Measurements from ENCODE around the gene SLC30A4. TPM values are rescaled to one million over a fixed set of nuclear protein-coding genes. Genes with fewer than 3 reads are reported as not detected.
A peak's percentile ranks its signal among the peaks of the same experiment; 100 is the strongest.

Gene SLC30A4
- total and polyA plus RNA-seq, 8 donors = 0.76 to 12.9 (median 2.4) TPM

DNA sequence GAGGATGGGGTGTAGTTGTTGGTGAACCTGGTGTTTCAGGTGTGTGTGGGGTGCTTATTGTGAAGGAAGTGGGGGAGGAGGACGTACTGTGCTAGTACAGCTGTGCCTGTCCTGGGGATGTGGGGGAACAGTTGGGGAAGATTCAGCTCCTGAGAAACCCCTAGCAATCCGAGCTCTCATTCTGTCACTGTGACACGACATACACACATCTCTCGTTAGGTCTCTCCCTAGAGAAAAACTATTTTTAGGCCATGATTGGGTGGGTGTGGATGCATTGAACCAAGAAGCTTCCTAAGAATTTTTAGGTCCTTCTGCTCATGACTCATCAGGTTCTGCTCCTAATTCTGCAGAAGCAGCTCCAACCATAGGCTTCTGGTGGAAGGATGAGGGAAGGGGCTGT lies 54.3 kb downstream of the SLC30A4 start:
- intact Hi-C loops (cut with DNase I; ENCODE audit: low total_unique reads) = no loop called here
- peaks cover 0 to 16% (median 0%) of the 10 kb centered on the region in 3 donors for H3K27me3 ChIP-seq
- TF ChIP-seq EP300 (IDR thresholded peaks at IDR 0.05) (no peak), POLR2AphosphoS5 (IDR thresholded peaks at IDR 0.05) (no peak), POLR2A (IDR thresholded peaks at IDR 0.05) (no peak)
- TF ChIP-seq, protein P1, sequence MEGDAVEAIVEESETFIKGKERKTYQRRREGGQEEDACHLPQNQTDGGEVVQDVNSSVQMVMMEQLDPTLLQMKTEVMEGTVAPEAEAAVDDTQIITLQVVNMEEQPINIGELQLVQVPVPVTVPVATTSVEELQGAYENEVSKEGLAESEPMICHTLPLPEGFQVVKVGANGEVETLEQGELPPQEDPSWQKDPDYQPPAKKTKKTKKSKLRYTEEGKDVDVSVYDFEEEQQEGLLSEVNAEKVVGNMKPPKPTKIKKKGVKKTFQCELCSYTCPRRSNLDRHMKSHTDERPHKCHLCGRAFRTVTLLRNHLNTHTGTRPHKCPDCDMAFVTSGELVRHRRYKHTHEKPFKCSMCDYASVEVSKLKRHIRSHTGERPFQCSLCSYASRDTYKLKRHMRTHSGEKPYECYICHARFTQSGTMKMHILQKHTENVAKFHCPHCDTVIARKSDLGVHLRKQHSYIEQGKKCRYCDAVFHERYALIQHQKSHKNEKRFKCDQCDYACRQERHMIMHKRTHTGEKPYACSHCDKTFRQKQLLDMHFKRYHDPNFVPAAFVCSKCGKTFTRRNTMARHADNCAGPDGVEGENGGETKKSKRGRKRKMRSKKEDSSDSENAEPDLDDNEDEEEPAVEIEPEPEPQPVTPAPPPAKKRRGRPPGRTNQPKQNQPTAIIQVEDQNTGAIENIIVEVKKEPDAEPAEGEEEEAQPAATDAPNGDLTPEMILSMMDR (IDR thresholded peaks at IDR 0.05) = no peak
- DNase-seq = no peak
- H3K36me3 ChIP-seq = peaks cover 0 to 9% (median 0%) of the 10 kb centered on the region in 4 donors
- WGBS, 5 donors = 65 to 89% (median 72%) methylated on average over 4 of the region's 4 CpGs
- no peaks in the 10 kb centered on the region for H3K9me3 ChIP-seq
- no peak overlapping the region for H3K27ac ChIP-seq
- H3K4me1 ChIP-seq = no peaks in the 10 kb centered on the region
- H3K4me3 ChIP-seq = no peak overlapping the region

DNA sequence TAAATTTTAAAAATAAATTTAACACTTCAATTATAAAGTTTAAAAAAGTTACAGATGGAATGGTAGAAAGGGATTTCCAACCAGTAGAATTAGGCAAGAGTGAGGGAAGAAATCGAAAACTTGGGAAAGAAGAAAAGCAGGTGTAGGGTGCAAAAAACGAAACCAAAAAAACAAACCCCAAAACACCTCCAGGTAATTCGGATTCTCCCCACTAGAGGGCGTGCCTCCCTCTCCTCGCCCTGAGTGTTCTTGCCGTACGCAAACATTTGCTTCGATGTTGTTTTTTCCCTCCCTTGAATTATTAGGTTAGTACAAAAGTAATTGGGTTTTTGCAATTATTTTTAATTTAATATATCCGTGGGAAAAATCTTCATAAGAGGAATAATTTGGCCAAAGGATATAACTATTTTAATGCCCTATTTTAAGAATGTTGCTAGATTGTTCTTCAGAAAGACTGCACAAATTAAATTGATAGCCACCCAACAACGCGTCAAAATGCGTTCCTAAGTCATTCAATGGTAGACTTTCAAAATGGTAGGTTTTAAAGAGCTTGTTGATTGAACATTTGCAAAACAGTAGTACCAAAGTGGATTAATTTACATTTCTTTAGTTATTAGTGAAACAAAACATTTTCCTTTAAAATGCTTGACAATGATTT lies 63.7 kb downstream of the SLC30A4 start:
- Histone ChIP-seq H3K36me3 (peaks cover 0 to 9% (median 2%) of the 10 kb centered on the region in 4 donors), H3K4me3 (peak overlapping the region; percentile 43 to 49 (median 49)), H3K27ac (peak overlapping the region in 4 of 5 donors; percentile 76 to 88 (median 85)), H3K27me3 (no peaks in the 10 kb centered on the region), H3K9me3 (no peaks in the 10 kb centered on the region), H3K4me1 (peaks cover 13 to 51% (median 34%) of the 10 kb centered on the region in 4 donors)
- DNase-seq = peak; percentile 84 to 88
- intact Hi-C loops (cut with DNase I; ENCODE audit: low total_unique reads) = no loop called here
- TF ChIP-seq POLR2AphosphoS5 (IDR thresholded peaks at IDR 0.05) (peak in 1 of 3 donors; percentile 41), EP300 (IDR thresholded peaks at IDR 0.05) (no peak), POLR2A (IDR thresholded peaks at IDR 0.05) (no peak)
- TF ChIP-seq, protein P1 (IDR thresholded peaks at IDR 0.05) = peak in 5 of 7 experiments; percentile 80 to 93 (median 92)
- 4 to 6% (median 5%) methylated on average over 12 of the region's 12 CpGs for WGBS, 5 donors

DNA sequence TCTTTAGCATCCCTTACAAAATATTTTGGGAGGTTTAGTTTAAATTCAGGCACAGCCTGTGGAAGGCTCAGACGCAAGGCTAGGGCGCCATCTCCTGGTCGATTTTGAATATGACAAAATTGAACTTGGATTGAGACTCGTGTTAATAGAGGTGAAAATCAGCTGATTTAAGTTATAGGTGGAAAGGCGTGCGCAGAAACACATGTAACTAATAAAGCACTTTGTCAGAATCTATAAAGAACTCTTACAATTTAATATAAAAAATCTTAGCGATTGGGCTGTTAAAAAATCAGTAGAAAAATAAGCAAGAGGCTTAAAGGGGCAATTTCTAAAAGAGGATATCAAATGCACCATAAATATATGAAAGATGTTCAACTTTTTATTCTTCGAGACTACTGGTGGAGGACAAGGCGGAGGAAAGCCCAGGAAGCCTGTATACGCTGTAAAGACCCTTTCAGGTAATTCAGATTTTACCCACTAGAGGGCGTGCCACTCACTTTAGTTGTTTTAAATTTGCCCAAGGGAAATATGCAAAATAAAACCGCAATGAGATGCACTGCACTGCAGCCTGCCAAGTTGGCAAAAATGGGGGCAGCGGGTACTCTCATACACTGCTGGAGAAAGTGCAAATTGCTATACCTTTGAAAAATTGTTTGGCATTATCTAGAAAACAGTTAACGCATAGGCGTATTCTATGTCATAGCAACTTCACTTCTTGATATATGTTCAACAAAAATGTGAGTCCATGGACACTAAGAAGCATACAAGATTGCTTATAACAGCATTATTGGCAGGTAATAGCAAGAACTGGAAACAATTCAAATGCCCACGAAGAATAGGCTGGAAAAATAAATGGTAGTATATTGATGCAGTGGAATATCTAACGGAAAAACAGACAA lies 64.7 kb downstream of the SLC30A4 start:
- Histone ChIP-seq H3K4me1 (peaks cover 13 to 54% (median 34%) of the 10 kb centered on the region in 4 donors), H3K9me3 (no peaks in the 10 kb centered on the region), H3K27ac (peak overlapping the region in 4 of 5 donors; percentile 76 to 88 (median 85)), H3K4me3 (peak overlapping the region; percentile 43 to 49 (median 49)), H3K27me3 (no peaks in the 10 kb centered on the region), H3K36me3 (peaks cover 0 to 8% (median 2%) of the 10 kb centered on the region in 4 donors)
- intact Hi-C loops (cut with DNase I; ENCODE audit: low total_unique reads) = no loop called here
- DNase-seq = peak; percentile 75 to 93
- 1 to 2% (median 1%) methylated on average over 17 of the region's 17 CpGs for WGBS, 5 donors
- peak in 1 of 3 donors; percentile 5 for TF ChIP-seq POLR2AphosphoS5 (IDR thresholded peaks at IDR 0.05)
- TF ChIP-seq, protein P1 (IDR thresholded peaks at IDR 0.05) = peak in 5 of 7 experiments; percentile 57 to 88 (median 75)
- TF ChIP-seq EP300 (IDR thresholded peaks at IDR 0.05) = no peak
- no peak for TF ChIP-seq POLR2A (IDR thresholded peaks at IDR 0.05)

- intact Hi-C loops (cut with DNase I; ENCODE audit: low total_unique reads) = no loop called here
- Histone ChIP-seq H3K36me3 (peaks cover 0 to 8% (median 2%) of the 10 kb centered on the region in 4 donors), H3K4me3 (peak overlapping the region in 2 of 4 donors; percentile 49), H3K4me1 (peaks cover 13 to 54% (median 34%) of the 10 kb centered on the region in 4 donors), H3K9me3 (no peaks in the 10 kb centered on the region), H3K27ac (peak overlapping the region; percentile 26 to 88 (median 83)), H3K27me3 (no peaks in the 10 kb centered on the region)
- TF ChIP-seq POLR2A (IDR thresholded peaks at IDR 0.05) (no peak), EP300 (IDR thresholded peaks at IDR 0.05) (no peak)
- WGBS, 5 donors = 30 to 37% (median 33%) methylated on average over 5 of the region's 5 CpGs
- DNase-seq = peak in 1 of 2 donors; percentile 51
These were observed 65.3 kb downstream of the SLC30A4 start for GRCh38 chr15:45457220-45457619.
